SK-N-SH (cell line): ENCODE measurements around the gene TFB1M. TPM values are rescaled to one million over a fixed set of nuclear protein-coding genes. Genes with fewer than 3 reads are reported as not detected.
A peak's percentile ranks its signal among the peaks of the same experiment; 100 is the strongest.

ENCODE experiments used
- CTCF ChIA-PET: fragments of 300-600, 350-600 bp; formaldehyde crosslinking; extraction: SDS; loops from one replicate; lab custom pipeline; 2021; lab: Yijun Ruan, JAX
- POLR2A ChIA-PET: fragments of 350-600 bp; sonication (Branson Sonifier 250); formaldehyde crosslinking; extraction: SDS; loops from one replicate; lab custom pipeline; 2020; ENCODE audit warnings: antibody characterized with exemption, inconsistent platforms; lab: Yijun Ruan, JAX
- DNase-seq: peaks from one replicate; pipeline ENCODE4 v3.0.0; 2012
- H2AFZ ChIP-seq: fragments of 200-600 bp; sonication (generic); 2 replicates; pipeline ENCODE4 v1.8.1; 2016; ENCODE audit warnings: antibody characterized with exemption, mild to moderate bottlenecking, low read depth
- H3F3A ChIP-seq: fragments of 200-600 bp; sonication (generic); replicated peaks from 2 replicates; pipeline ENCODE3; 2016; ENCODE audit warnings: antibody characterized with exemption, mild to moderate bottlenecking; ENCODE audit not compliant: insufficient read depth
- H3K27ac ChIP-seq, 2 experiments: fragments of 200-500 bp in 1 of 2; fragments of 200-600 bp in 1 of 2; sonication (Bioruptor generic) in 1 of 2; sonication (generic), shearing (Covaris generic) in 1 of 2; 2 replicates each; pipeline versions ENCODE4 v1.5.1 to v1.6.1; 2014 to 2016; ENCODE audit warnings: low read depth in 2 of 2, inconsistent platforms in 1 of 2, low read length in 1 of 2, mild to moderate bottlenecking in 1 of 2, mixed read lengths in 1 of 2
- H3K27me3 ChIP-seq: fragments of 200-600 bp; sonication (generic), shearing (Covaris generic); 2 replicates; pipeline ENCODE4 v1.6.1; 2016; ENCODE audit warnings: mixed run types; ENCODE audit not compliant: insufficient read depth
- H3K36me3 ChIP-seq, 2 experiments: fragments of 200-500 bp in 1 of 2; fragments of 200-600 bp in 1 of 2; sonication (Bioruptor generic) in 1 of 2; sonication (generic) in 1 of 2; replicated peaks in 1 of 2; 2 replicates each; pipeline versions ENCODE3 to v1.5.1; 2014 to 2016; ENCODE audit warnings: low read length in 1 of 2, mild to moderate bottlenecking in 1 of 2; ENCODE audit not compliant: insufficient read depth in 2 of 2, control insufficient read depth in 1 of 2
- H3K4me1 ChIP-seq, 2 experiments: fragments of 200-500 bp in 1 of 2; fragments of 200-600 bp in 1 of 2; sonication (Bioruptor generic) in 1 of 2; sonication (generic), shearing (Covaris generic) in 1 of 2; 2 replicates each; pipeline versions ENCODE4 v1.5.1 to v1.6.1; 2014 to 2016; ENCODE audit warnings: low read depth in 1 of 2, low read length in 1 of 2, mixed run types in 1 of 2; ENCODE audit not compliant: insufficient read depth in 2 of 2, control insufficient read depth in 1 of 2
- H3K4me2 ChIP-seq: fragments of 200-600 bp; sonication (generic), shearing (Covaris generic); 2 replicates; pipeline ENCODE4 v1.6.1; 2017; ENCODE audit warnings: mixed run types
- H3K4me3 ChIP-seq, 2 experiments: fragments of 200-500 bp in 1 of 2; fragments of 200-600 bp in 1 of 2; sonication (Bioruptor generic) in 1 of 2; sonication (generic), shearing (Covaris generic) in 1 of 2; 2 replicates each; pipeline versions ENCODE4 v1.5.1 to v1.8.1; 2014 to 2016; ENCODE audit warnings: low read depth in 2 of 2, inconsistent platforms in 1 of 2, low read length in 1 of 2, mild to moderate bottlenecking in 1 of 2, mixed read lengths in 1 of 2, moderate library complexity in 1 of 2
- H3K79me2 ChIP-seq: fragments of 200-600 bp; sonication (generic); 2 replicates; pipeline ENCODE4 v1.8.1; 2017; ENCODE audit warnings: mild to moderate bottlenecking; ENCODE audit not compliant: insufficient read depth
- H3K9ac ChIP-seq: fragments of 200-600 bp; sonication (generic); 2 replicates; pipeline ENCODE4 v1.6.1; 2017; ENCODE audit warnings: mixed run types
- H3K9me2 ChIP-seq: fragments of 200-600 bp; sonication (generic); 2 replicates; pipeline ENCODE4 v1.6.1; 2017; ENCODE audit warnings: mixed run types
- H3K9me3 ChIP-seq: fragments of 200-600 bp; sonication (generic); 2 replicates; pipeline ENCODE4 v1.6.1; 2017; ENCODE audit warnings: mixed run types, mild to moderate bottlenecking, moderate library complexity
- H4K20me1 ChIP-seq: fragments of 200-600 bp; sonication (generic); 2 replicates; pipeline ENCODE4 v1.6.1; 2017; ENCODE audit warnings: mild to moderate bottlenecking, mixed run types; ENCODE audit not compliant: insufficient read depth
- CHD2 ChIP-seq: fragments of 150-350 bp; IDR thresholded peaks from 2 replicates; pipeline ENCODE4 v1.6.1; 2018; ENCODE audit warnings: low read length; ENCODE audit not compliant: partially characterized antibody
- ELF1 ChIP-seq: IDR thresholded peaks from 2 replicates; pipeline ENCODE4 v1.4.0; 2012
- EP300 ChIP-seq, 2 experiments: IDR thresholded peaks; 2 replicates each; pipeline versions ENCODE4 v1.4.0 to v1.6.1; 2012; ENCODE audit warnings: borderline replicate concordance in 1 of 2, low read depth in 1 of 2, low read length in 1 of 2
- FOSL2 ChIP-seq: IDR thresholded peaks from 2 replicates; pipeline ENCODE4 v1.4.0; 2012; ENCODE audit warnings: low read depth, mild to moderate bottlenecking, moderate library complexity, borderline replicate concordance
- FOXJ3 ChIP-seq: sonication (generic); formaldehyde crosslinking; IDR thresholded peaks from 2 replicates; pipeline ENCODE4 v1.5.1; 2020; ENCODE audit warnings: mild to moderate bottlenecking, missing genetic modification reagents
- FOXM1 ChIP-seq: IDR thresholded peaks from 2 replicates; pipeline ENCODE4 v1.4.0; 2012; ENCODE audit warnings: low read depth, mild to moderate bottlenecking
- GATA2 ChIP-seq: sonication (generic); formaldehyde crosslinking; IDR thresholded peaks from 2 replicates; pipeline ENCODE4 v1.5.0; 2020; ENCODE audit warnings: mild to moderate bottlenecking, missing genetic modification reagents
- IRF3 ChIP-seq: fragments of 150-350 bp; IDR thresholded peaks from 2 replicates; pipeline ENCODE4 v1.6.1; 2016; ENCODE audit warnings: mild to moderate bottlenecking, low read depth, low read length
- JUND ChIP-seq: IDR thresholded peaks from 2 replicates; pipeline ENCODE4 v1.4.0; 2012
- NFIC ChIP-seq: IDR thresholded peaks from 2 replicates; pipeline ENCODE4 v1.4.0; 2012; ENCODE audit warnings: borderline replicate concordance
- NRF1 ChIP-seq: IDR thresholded peaks from 2 replicates; pipeline ENCODE4 v1.6.1; 2012; ENCODE audit warnings: low read depth, mild to moderate bottlenecking, low read length
- POLR2AphosphoS5 ChIP-seq: IDR thresholded peaks from 2 replicates; pipeline ENCODE4 v1.6.1; 2012; ENCODE audit warnings: low read depth, low read length
- RAD21 ChIP-seq: IDR thresholded peaks from 2 replicates; pipeline ENCODE4 v1.6.1; 2012; ENCODE audit warnings: mild to moderate bottlenecking, low read length
- RCOR1 ChIP-seq: fragments of 150-350 bp; IDR thresholded peaks from 2 replicates; pipeline ENCODE4 v1.6.1; 2017; ENCODE audit warnings: antibody characterized with exemption, low read length
- RFX5 ChIP-seq: IDR thresholded peaks from 2 replicates; pipeline ENCODE4 v1.6.1; 2012; ENCODE audit warnings: mild to moderate bottlenecking, improper control_type of control experiment, low read length
- SIN3A ChIP-seq: IDR thresholded peaks from 2 replicates; pipeline ENCODE4 v1.6.1; 2012; ENCODE audit warnings: low read depth, mild to moderate bottlenecking, low read length, moderate library complexity, borderline replicate concordance
- SMC3 ChIP-seq: IDR thresholded peaks from 2 replicates; pipeline ENCODE4 v1.6.1; 2012; ENCODE audit warnings: low read depth, low read length, improper control_type of control experiment
- TAF1 ChIP-seq: IDR thresholded peaks from 2 replicates; pipeline ENCODE4 v1.6.1; 2012; ENCODE audit warnings: low read depth, mild to moderate bottlenecking, low read length, moderate library complexity, borderline replicate concordance
- TCF12 ChIP-seq: IDR thresholded peaks from 2 replicates; pipeline ENCODE4 v1.4.0; 2012
- YY1 ChIP-seq: IDR thresholded peaks from 2 replicates; pipeline ENCODE4 v1.4.0; 2012; ENCODE audit warnings: low read depth, mild to moderate bottlenecking
- polyA plus RNA-seq, 3 experiments: library from polyadenylated mRNA; depleted of rRNA; stranded (reverse); fragments of >200 nt; gene quantifications; 2 replicates each; pipeline ENCODE4 v1.2.3, GENCODE V29; 2012
- TF ChIP-seq, protein P1 (sequence below): IDR thresholded peaks from 2 replicates; pipeline ENCODE4 v1.6.1; 2012; ENCODE audit warnings: mild to moderate bottlenecking, low read depth, low read length, moderate library complexity
- TF ChIP-seq, protein P2 (sequence below): IDR thresholded peaks from 2 replicates; pipeline ENCODE4; 2012
- TF ChIP-seq, protein P3 (sequence below): fragments of 200-600 bp; sonication (generic); IDR thresholded peaks from 2 replicates; pipeline ENCODE4 v1.6.1; 2017; ENCODE audit warnings: antibody characterized with exemption, mild to moderate bottlenecking, moderate library complexity

Gene TFB1M
- polyA plus RNA-seq, 1 of the 3 experiments (the other 2 are of a cell fraction): 28.4 TPM

GRCh38 chr6:155271145-155271544 lies 43.1 kb downstream of the TFB1M start:
- peaks cover 36% of the 10 kb centered on the region for H3F3A ChIP-seq
- no peak overlapping the region for H3K9ac ChIP-seq
- no peak for DNase-seq
- CTCF ChIA-PET: interaction anchor here (1.1 to 4.0 kb wide), 3 partner anchors 13 to 345 kb away, joined by 3 to 15 read pairs (median 7); no protein-coding TSS in a partner anchor
- H4K20me1 ChIP-seq: no peaks in the 10 kb centered on the region
- peaks cover 6 to 7% of the 10 kb centered on the region in 2 experiments for H3K36me3 ChIP-seq
- no peaks in the 10 kb centered on the region for H3K9me2 ChIP-seq
- H3K4me2 ChIP-seq: no peak overlapping the region
- POLR2A ChIA-PET: no interaction called here
- H3K4me1 ChIP-seq: peaks cover 30 to 68% of the 10 kb centered on the region in 2 experiments
- no peak overlapping the region for H3K4me3 ChIP-seq
- peak overlapping the region; percentile 93 to 98 for H3K27ac ChIP-seq
- H3K27me3 ChIP-seq: no peaks in the 10 kb centered on the region
- no peak overlapping the region for H2AFZ ChIP-seq
- TF ChIP-seq, protein P1, sequence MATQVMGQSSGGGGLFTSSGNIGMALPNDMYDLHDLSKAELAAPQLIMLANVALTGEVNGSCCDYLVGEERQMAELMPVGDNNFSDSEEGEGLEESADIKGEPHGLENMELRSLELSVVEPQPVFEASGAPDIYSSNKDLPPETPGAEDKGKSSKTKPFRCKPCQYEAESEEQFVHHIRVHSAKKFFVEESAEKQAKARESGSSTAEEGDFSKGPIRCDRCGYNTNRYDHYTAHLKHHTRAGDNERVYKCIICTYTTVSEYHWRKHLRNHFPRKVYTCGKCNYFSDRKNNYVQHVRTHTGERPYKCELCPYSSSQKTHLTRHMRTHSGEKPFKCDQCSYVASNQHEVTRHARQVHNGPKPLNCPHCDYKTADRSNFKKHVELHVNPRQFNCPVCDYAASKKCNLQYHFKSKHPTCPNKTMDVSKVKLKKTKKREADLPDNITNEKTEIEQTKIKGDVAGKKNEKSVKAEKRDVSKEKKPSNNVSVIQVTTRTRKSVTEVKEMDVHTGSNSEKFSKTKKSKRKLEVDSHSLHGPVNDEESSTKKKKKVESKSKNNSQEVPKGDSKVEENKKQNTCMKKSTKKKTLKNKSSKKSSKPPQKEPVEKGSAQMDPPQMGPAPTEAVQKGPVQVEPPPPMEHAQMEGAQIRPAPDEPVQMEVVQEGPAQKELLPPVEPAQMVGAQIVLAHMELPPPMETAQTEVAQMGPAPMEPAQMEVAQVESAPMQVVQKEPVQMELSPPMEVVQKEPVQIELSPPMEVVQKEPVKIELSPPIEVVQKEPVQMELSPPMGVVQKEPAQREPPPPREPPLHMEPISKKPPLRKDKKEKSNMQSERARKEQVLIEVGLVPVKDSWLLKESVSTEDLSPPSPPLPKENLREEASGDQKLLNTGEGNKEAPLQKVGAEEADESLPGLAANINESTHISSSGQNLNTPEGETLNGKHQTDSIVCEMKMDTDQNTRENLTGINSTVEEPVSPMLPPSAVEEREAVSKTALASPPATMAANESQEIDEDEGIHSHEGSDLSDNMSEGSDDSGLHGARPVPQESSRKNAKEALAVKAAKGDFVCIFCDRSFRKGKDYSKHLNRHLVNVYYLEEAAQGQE: no peak
- TF ChIP-seq IRF3 (no peak), RFX5 (no peak), RAD21 (no peak), EP300 (IDR thresholded peaks at IDR 0.05; ENCODE audit: borderline replicate concordance in 1 of 2, low read depth in 1 of 2, low read length in 1 of 2) (peak in 1 of 2 experiments; percentile 69; a peak in 1 of 4 replicates), FOSL2 (no peak), NFIC (no peak), JUND (0 out of 2 replicates have a peak, but pooled peaks have one; percentile 21), ELF1 (no peak), SIN3A (no peak), FOXM1 (no peak), YY1 (no peak), POLR2AphosphoS5 (no peak), SMC3 (no peak), GATA2 (CRISPR knock-in tag) (peak; percentile 26; the same call in 1 of the 2 replicates), CHD2 (no peak), TCF12 (0 out of 2 replicates have a peak, but pooled peaks have one; percentile 17), NRF1 (no peak), TAF1 (no peak), RCOR1 (0 out of 2 replicates have a peak, but pooled peaks have one; percentile 22), FOXJ3 (CRISPR knock-in tag) (no peak)
- TF ChIP-seq, protein P2, sequence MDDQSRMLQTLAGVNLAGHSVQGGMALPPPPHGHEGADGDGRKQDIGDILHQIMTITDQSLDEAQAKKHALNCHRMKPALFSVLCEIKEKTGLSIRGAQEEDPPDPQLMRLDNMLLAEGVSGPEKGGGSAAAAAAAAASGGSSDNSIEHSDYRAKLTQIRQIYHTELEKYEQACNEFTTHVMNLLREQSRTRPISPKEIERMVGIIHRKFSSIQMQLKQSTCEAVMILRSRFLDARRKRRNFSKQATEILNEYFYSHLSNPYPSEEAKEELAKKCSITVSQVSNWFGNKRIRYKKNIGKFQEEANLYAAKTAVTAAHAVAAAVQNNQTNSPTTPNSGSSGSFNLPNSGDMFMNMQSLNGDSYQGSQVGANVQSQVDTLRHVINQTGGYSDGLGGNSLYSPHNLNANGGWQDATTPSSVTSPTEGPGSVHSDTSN: peak; percentile 44; the same call in 1 of the 2 replicates
- TF ChIP-seq, protein P3, sequence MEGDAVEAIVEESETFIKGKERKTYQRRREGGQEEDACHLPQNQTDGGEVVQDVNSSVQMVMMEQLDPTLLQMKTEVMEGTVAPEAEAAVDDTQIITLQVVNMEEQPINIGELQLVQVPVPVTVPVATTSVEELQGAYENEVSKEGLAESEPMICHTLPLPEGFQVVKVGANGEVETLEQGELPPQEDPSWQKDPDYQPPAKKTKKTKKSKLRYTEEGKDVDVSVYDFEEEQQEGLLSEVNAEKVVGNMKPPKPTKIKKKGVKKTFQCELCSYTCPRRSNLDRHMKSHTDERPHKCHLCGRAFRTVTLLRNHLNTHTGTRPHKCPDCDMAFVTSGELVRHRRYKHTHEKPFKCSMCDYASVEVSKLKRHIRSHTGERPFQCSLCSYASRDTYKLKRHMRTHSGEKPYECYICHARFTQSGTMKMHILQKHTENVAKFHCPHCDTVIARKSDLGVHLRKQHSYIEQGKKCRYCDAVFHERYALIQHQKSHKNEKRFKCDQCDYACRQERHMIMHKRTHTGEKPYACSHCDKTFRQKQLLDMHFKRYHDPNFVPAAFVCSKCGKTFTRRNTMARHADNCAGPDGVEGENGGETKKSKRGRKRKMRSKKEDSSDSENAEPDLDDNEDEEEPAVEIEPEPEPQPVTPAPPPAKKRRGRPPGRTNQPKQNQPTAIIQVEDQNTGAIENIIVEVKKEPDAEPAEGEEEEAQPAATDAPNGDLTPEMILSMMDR: no peak
- peaks cover 15% of the 10 kb centered on the region; the same call in 1 of the 2 replicates for H3K79me2 ChIP-seq
- no peaks in the 10 kb centered on the region for H3K9me3 ChIP-seq
